Fibroblast of lung (primary cell): ENCODE results near the gene MYMK. TPM values are rescaled to one million over a fixed set of nuclear protein-coding genes. Genes with fewer than 3 reads are reported as not detected.

Source experiments
- DNase-seq, 2 donors: peaks; one replicate each; pipeline versions ENCODE4 v3.0.0 to v3.0.0-alpha.2; 2010; ENCODE audit warnings: low read depth in 2 of 2
- H2AFZ ChIP-seq: 2 replicates; pipeline ENCODE4 v1.5.1; 2012; ENCODE audit warnings: low read length, control low read depth, inconsistent platforms
- H3K27ac ChIP-seq: 2 replicates; pipeline ENCODE4 v1.5.1; 2011; ENCODE audit warnings: low read length, control low read depth; ENCODE audit not compliant: insufficient read depth
- H3K27me3 ChIP-seq: 2 replicates; pipeline ENCODE4 v1.5.1; 2011; ENCODE audit warnings: mild to moderate bottlenecking, low read length; ENCODE audit not compliant: control insufficient read depth, insufficient read depth
- H3K36me3 ChIP-seq: 2 replicates; pipeline ENCODE4 v1.5.1; 2011; ENCODE audit warnings: low read length; ENCODE audit not compliant: control insufficient read depth, insufficient read depth
- H3K4me1 ChIP-seq: 2 replicates; pipeline ENCODE4 v1.5.1; 2011; ENCODE audit warnings: low read length; ENCODE audit not compliant: control insufficient read depth, insufficient read depth; ENCODE audit errors: extremely low read depth
- H3K4me2 ChIP-seq: 2 replicates; pipeline ENCODE4 v1.5.1; 2011; ENCODE audit warnings: low read length, control low read depth; ENCODE audit not compliant: insufficient read depth; ENCODE audit errors: extremely low read depth
- H3K4me3 ChIP-seq, 4 experiments: fragments of 200-600 bp in 1 of 4; sonication (generic) in 1 of 4; replicated peaks in 1 of 4; 2 replicates each; pipeline ENCODE4 v1.5.1; 2011 to 2016; ENCODE audit warnings: low read length in 4 of 4, low read depth in 3 of 4, mild to moderate bottlenecking in 3 of 4, control low read depth in 2 of 4, inconsistent platforms in 1 of 4, mixed read lengths in 1 of 4; ENCODE audit not compliant: insufficient read depth in 1 of 4; ENCODE audit errors: control extremely low read depth in 1 of 4
- H3K79me2 ChIP-seq: 2 replicates; pipeline ENCODE4 v1.5.1; 2012; ENCODE audit warnings: mild to moderate bottlenecking, low read length, inconsistent platforms; ENCODE audit not compliant: control insufficient read depth, insufficient read depth
- H3K9ac ChIP-seq: 2 replicates; pipeline ENCODE4 v1.5.1; 2011; ENCODE audit warnings: mild to moderate bottlenecking, low read length, control low read depth; ENCODE audit not compliant: insufficient read depth
- H3K9me3 ChIP-seq: 2 replicates; pipeline ENCODE4 v1.5.1; 2012; ENCODE audit warnings: low read depth, low read length; ENCODE audit not compliant: control insufficient read depth, insufficient read depth
- H4K20me1 ChIP-seq: 2 replicates; pipeline ENCODE4 v1.5.1; 2011; ENCODE audit warnings: low read length; ENCODE audit not compliant: control insufficient read depth, insufficient read depth; ENCODE audit errors: extremely low read depth
- CTCF ChIP-seq, 2 donors: IDR thresholded peaks in 1 of 2; conservative IDR thresholded peaks in 1 of 2; 1 replicate in 1 of 2; 2 replicates in 1 of 2; pipeline ENCODE4 v1.5.1; 2011 to 2012; ENCODE audit warnings: low read length in 2 of 2, control low read depth in 1 of 2, inconsistent platforms in 1 of 2, low read depth in 1 of 2, mild to moderate bottlenecking in 1 of 2
- EZH2 ChIP-seq: IDR thresholded peaks from 2 replicates; pipeline ENCODE4 v1.5.1; 2012; ENCODE audit warnings: low read length, control low read depth, mild to moderate bottlenecking; ENCODE audit errors: missing control alignments
- polyA plus RNA-seq, 2 donors: library from polyadenylated mRNA; depleted of rRNA in 1 of 2; stranded (reverse) in 1 of 2; unstranded in 1 of 2; fragments of >200 nt; gene quantifications; 2 replicates each; pipeline ENCODE4 v1.2.1, GENCODE V29; 2011 to 2012; ENCODE audit warnings: missing spikeins in 1 of 2
- total RNA-seq: library from RNA; depleted of rRNA; stranded (reverse); fragments of >200 nt; gene quantifications from 2 replicates; pipeline ENCODE4 v1.2.1, GENCODE V29; 2014

Gene MYMK
- total and polyA plus RNA-seq, 2 donors (not counting 1 experiment from before 2014, with no cell fraction given), result not detected

GRCh38 chr9:133546287-133546680 lies 21.5 kb upstream of the MYMK start:
- Histone ChIP-seq H3K36me3 (no peaks in the 10 kb centered on the region), H3K79me2 (no peaks in the 10 kb centered on the region), H3K9me3 (no peaks in the 10 kb centered on the region), H3K4me1 (no peaks in the 10 kb centered on the region), H2AFZ (no peak overlapping the region), H3K27me3 (peaks cover 5% of the 10 kb centered on the region), H3K4me2 (no peak overlapping the region), H3K27ac (no peak overlapping the region), H3K4me3 (no peak overlapping the region), H3K9ac (no peak overlapping the region), H4K20me1 (no peaks in the 10 kb centered on the region)
- TF ChIP-seq EZH2, result no peak
- no peak for TF ChIP-seq CTCF (conservative IDR thresholded peaks at IDR 0.05 in 1 of 2, IDR thresholded peaks at IDR 0.05 in 1 of 2; ENCODE audit: low read depth in 1 of 2, low read length in 2 of 2)
- DNase-seq, result no peak

GRCh38 chr9:133545494-133546286 lies 20.9 kb upstream of the MYMK start:
- Histone ChIP-seq H3K9me3 (no peaks in the 10 kb centered on the region), H4K20me1 (no peaks in the 10 kb centered on the region), H3K4me1 (no peaks in the 10 kb centered on the region), H2AFZ (no peak overlapping the region), H3K4me3 (no peak overlapping the region), H3K79me2 (no peaks in the 10 kb centered on the region), H3K4me2 (no peak overlapping the region), H3K9ac (no peak overlapping the region), H3K27ac (no peak overlapping the region), H3K27me3 (peaks cover 5% of the 10 kb centered on the region), H3K36me3 (no peaks in the 10 kb centered on the region)
- no peak for DNase-seq
- TF ChIP-seq EZH2 (no peak), CTCF (conservative IDR thresholded peaks at IDR 0.05 in 1 of 2, IDR thresholded peaks at IDR 0.05 in 1 of 2; ENCODE audit: low read depth in 1 of 2, low read length in 2 of 2) (no peak)

GRCh38 chr9:133543772-133544467 lies 19.2 kb upstream of the MYMK start:
- Histone ChIP-seq H3K4me2 (no peak overlapping the region), H3K4me3 (no peak overlapping the region), H3K9ac (no peak overlapping the region), H3K4me1 (no peaks in the 10 kb centered on the region), H3K79me2 (no peaks in the 10 kb centered on the region), H3K27ac (no peak overlapping the region), H3K9me3 (no peaks in the 10 kb centered on the region), H2AFZ (no peak overlapping the region), H3K27me3 (peaks cover 5% of the 10 kb centered on the region), H4K20me1 (no peaks in the 10 kb centered on the region), H3K36me3 (no peaks in the 10 kb centered on the region)
- TF ChIP-seq EZH2 (no peak), CTCF (conservative IDR thresholded peaks at IDR 0.05 in 1 of 2, IDR thresholded peaks at IDR 0.05 in 1 of 2; ENCODE audit: low read depth in 1 of 2, low read length in 2 of 2) (no peak)
- DNase-seq, result no peak
